ENCODE data around the gene PRM3.

The PRM3 gene

GRCh38 chr16:11283820-11284248 lies 10.4 kb upstream of the PRM3 start:
- no peak for DNase-seq (ENCODE audit: low read depth in 2 of 3, low spot score in 2 of 3)

DNA sequence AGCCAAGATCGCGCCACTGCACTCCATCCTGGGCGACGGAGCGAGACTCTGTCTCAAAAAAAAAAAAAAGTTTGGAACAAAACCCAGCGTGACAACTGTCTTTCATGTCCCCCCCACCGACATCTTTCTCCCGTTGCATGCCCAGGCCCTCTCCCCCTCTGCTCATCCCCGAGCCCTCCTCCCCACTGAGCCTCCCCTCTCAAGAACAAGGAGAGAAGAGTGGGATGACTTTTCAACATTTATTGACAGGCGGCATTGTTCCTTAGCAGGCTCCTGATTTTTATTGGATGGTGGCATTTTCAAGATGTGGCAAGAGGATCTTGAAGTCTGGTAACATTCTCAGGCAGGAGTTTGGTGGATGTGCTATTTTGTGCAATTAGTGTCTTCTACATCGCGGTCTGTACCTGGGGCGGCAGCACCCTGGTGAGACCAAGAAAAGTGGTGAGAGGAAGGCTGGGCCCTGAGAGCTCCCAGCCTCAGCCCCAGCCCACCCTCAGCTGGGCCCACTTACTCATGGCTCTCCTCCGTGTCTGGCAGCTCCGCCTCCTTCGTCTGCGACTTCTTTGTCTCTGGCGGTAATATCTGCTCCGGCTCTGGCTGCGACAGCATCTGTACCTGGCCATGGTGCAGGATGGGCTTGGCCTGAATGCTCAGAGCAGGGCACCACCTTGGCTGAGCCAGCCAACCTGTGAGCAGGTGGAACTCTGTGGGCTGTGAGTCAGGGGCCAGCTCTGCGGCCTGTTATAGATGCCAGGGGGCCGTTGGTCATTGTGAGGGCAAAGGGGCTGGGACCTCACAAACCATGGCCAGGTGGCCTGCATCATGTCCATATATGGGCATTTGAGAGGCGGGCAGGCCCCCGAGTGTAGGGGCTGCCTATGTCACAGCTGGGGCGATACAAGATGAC lies 7.4 kb upstream of the PRM3 start, which contains the start of gene PRM1:
Gene PRM1 (minus strand): TSS at position 715 of the 907 bp plus-strand sequence. CDS start 92 bp downstream, at position 623.
- no peak for DNase-seq (ENCODE audit: low read depth in 2 of 3, low spot score in 2 of 3)

DNA sequence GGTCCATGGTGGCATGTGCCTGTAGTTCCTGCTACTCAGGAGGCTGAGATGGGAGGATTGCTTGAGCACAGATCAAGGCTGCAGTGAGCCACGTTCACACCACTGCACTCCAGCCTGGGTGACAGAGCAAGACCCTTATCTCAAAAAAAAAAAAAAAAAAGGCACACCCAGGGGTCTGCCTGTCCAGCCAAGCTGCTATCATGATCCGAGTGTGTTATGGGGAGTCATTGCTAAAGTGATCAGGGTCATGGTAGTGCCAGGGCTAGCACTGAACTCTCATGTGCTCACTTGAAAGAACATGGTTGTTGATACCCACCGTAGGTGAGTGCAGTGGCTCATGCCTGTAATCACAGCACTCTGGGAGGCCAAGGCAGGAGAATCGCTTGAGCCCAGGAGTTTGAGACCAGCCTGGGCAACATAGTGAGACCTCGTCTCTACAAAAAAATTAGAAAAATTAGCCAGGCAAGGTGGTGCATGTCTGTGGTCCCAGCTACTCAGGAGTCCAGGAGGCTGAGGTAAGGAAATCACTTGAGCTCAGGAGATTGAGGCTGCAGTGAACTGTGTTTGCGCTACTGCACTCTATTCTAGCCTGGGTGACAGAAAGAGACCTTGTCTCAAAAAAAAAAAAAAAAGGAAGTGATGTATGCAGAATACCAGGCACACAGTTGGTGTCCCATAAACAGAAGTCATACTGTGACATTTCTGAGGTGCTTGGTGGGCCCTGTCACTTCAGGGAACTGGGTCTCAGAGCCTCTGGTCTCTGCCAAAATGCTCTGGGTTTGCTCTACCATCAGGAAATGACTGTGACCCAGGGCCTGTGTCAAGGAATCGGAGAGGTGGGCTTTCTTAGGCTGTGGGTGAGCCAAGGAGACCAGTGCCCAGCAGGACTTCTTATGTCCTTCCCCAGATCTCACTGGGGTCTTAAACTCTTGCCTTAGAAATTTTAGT lies 5.5 kb upstream of the PRM3 start:
- no peak for DNase-seq (ENCODE audit: low read depth in 2 of 3, low spot score in 2 of 3)

- no peak for DNase-seq (ENCODE audit: low read depth in 2 of 3, low spot score in 2 of 3)
Observed at GRCh38 chr16:11277607-11278337, 4.3 kb upstream of the PRM3 start.

GRCh38 chr16:11276896-11277593 lies 3.6 kb upstream of the PRM3 start:
- no peak for DNase-seq (ENCODE audit: low read depth in 2 of 3, low spot score in 2 of 3)

DNA sequence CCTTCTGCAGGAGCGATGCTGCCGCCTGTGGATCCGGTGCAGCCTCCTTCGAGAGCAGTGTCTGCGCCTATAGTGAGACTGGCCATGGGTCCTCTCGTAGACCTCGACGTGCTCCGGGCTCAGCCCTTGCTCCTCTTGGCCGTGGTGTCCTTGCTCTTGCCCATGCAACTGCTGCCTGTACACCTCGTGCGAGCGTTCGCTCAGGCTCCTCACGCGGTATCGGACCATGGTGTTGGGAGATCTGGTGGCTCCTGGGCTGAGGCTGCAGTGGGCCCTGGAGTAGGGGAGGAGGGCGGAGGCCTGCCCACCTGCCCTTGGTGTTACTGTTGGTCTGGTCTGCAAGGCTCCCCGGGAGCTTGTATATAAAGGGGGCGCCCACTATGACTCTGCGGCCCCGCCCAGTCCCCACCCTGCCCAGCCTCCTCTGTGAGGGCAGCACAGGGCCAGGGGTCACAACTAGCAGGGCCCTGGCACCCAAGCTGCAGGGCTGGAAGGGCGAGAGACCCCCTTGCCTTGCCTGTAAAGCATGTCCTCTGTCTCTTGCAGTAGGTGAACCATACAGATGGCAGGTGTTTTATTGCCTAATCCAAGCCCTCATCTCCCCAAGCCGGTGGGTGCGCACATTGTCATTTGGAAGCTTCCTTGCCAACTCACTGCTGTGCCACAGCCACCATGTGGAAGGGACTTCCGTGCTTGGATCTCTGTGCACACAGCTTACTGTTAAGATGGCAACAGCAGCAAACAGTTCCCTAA lies 2.9 kb upstream of the PRM3 start, which contains the start of gene PRM2:
Gene PRM2 (minus strand): TSS at position 338 of the 753 bp plus-strand sequence. CDS start 110 bp downstream, at position 228.
- no peak for DNase-seq (ENCODE audit: low read depth in 2 of 3, low spot score in 2 of 3)

DNA sequence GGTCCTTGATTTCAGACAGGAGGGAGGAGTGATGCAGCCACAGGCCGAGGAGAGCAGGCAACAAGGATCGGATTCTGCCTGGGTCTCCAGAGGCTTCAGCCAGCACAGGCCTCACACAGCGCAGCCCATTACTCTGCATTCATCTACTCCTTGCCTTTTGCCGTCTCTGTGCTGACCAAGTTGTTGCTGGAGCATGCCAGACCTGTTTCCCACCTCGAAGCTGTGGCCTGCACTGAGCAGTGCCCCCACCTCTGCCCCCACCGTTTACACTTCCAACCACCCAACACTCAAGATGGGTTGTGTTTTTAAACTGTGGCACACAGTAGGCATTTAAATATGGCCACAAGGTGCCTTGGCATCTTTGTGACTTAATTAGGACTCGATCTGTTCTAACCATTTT lies 1.5 kb upstream of the PRM3 start:
- DNase-seq (ENCODE audit: low read depth in 2 of 3, low spot score in 2 of 3) = no peak

- DNase-seq (ENCODE audit: low read depth in 2 of 3, low spot score in 2 of 3) = no peak
Observed at GRCh38 chr16:11273721-11274324, 394 bp upstream of the PRM3 start.

GRCh38 chr16:11272484-11272883 lies 945 bp downstream of the PRM3 start:
- DNase-seq (ENCODE audit: low read depth in 2 of 3, low spot score in 2 of 3) = no peak

DNA sequence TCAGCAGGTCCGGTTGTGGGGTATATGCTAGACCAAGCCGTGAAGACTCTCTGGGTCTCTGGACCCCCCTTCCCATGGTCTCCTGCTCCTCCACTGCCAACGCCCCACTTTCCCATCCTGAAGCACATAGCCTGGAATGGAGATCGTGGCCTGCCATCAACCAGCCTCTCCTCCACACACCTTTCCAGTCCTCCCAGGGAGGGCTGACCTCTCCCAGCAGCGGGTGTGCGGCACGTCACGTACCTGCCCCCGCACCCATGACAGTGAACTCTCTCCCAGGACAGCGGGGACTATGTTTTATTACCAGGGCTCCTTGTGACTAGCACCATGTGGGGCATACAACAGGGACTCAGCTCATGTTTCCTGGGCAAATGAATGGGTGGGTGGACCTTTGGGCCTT lies 1.8 kb downstream of the PRM3 start:
- no peak for DNase-seq (ENCODE audit: low read depth in 2 of 3, low spot score in 2 of 3)

GRCh38 chr16:11270602-11271162 lies 2.7 kb downstream of the PRM3 start:
- DNase-seq (ENCODE audit: low read depth in 2 of 3, low spot score in 2 of 3) = no peak

- DNase-seq (ENCODE audit: low read depth in 2 of 3, low spot score in 2 of 3) = no peak
Observed at GRCh38 chr16:11268921-11269375, 4.5 kb downstream of the PRM3 start, which contains the start of gene TNP2. TSS of gene TNP2 (minus strand) at chr16:11269325. CDS start at chr16:11269262, 63 bp downstream.

GRCh38 chr16:11265124-11265523 lies 8.3 kb downstream of the PRM3 start:
- no peak for DNase-seq (ENCODE audit: low read depth in 2 of 3, low spot score in 2 of 3)

- no peak for DNase-seq (ENCODE audit: low read depth in 2 of 3, low spot score in 2 of 3)
Observed at GRCh38 chr16:11264155-11264832, 9.1 kb downstream of the PRM3 start.

- no peak for DNase-seq (ENCODE audit: low read depth in 2 of 3, low spot score in 2 of 3)
Observed at GRCh38 chr16:11263737-11264136, 9.7 kb downstream of the PRM3 start.

- no peak for DNase-seq (ENCODE audit: low read depth in 2 of 3, low spot score in 2 of 3)
Observed at GRCh38 chr16:11262915-11263314, 10.5 kb downstream of the PRM3 start.

DNA sequence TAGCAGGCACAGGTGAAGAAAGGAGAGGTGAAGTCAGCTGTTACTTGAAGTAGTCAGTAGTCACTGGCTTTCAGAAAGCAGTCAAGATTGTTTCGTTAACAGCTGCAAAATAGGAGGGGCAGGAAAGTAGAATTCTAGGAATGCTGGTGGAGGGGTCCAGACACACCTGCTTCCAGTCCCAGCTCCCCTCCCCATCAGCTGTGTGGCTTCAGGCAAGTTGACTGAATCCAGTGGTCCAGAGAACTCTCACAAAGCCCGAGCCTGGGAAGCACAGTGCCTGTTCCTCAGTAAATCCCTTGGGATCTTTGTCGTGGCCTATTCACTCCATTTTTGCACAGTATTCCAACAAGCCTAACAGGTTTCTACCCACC lies 12.8 kb downstream of the PRM3 start:
- DNase-seq (ENCODE audit: low read depth in 2 of 3, low spot score in 2 of 3) = no peak

Data from activated CD8-positive, alpha-beta memory T cell treated with anti-CD3 and anti-CD28 coated beads for 48 hours (primary cell).